CD14-positive monocyte (primary cell): ENCODE results near the gene ROCK1. TPM values are rescaled to one million over a fixed set of nuclear protein-coding genes. Genes with fewer than 3 reads are reported as not detected.

Source experiments
- DNase-seq, 3 donors: peaks; one replicate each; pipeline ENCODE4 v3.0.0-alpha.2; 2011 to 2022
- H2AFZ ChIP-seq: 2 replicates; pipeline ENCODE4 v1.6.0; 2012; ENCODE audit warnings: mild to moderate bottlenecking, low read depth, low read length, inconsistent platforms; ENCODE audit not compliant: insufficient read depth, poor library complexity, severe bottlenecking
- H3K27ac ChIP-seq, 2 donors: 1 replicate in 1 of 2; 2 replicates in 1 of 2; pipeline ENCODE4 v1.5.1; 2012 to 2013; ENCODE audit warnings: low read length in 2 of 2, control low read depth in 1 of 2, inconsistent platforms in 1 of 2, low read depth in 1 of 2, mild to moderate bottlenecking in 1 of 2
- H3K27me3 ChIP-seq, 2 donors: one replicate each; pipeline versions ENCODE4 v1.6.0 to v1.6.1; 2011 to 2013; ENCODE audit warnings: low read length in 2 of 2; ENCODE audit not compliant: control insufficient read depth in 2 of 2, insufficient read depth in 2 of 2
- H3K36me3 ChIP-seq, 2 donors: replicated peaks in 1 of 2; 1 replicate in 1 of 2; 2 replicates in 1 of 2; pipeline versions ENCODE4 v1.5.1 to v1.6.1; 2012 to 2013; ENCODE audit warnings: low read length in 2 of 2, control low read depth in 1 of 2, inconsistent platforms in 1 of 2, mild to moderate bottlenecking in 1 of 2; ENCODE audit not compliant: insufficient read depth in 2 of 2, control insufficient read depth in 1 of 2
- H3K4me1 ChIP-seq, 2 donors: 1 replicate in 1 of 2; 2 replicates in 1 of 2; pipeline versions ENCODE4 v1.5.1 to v1.6.1; 2012 to 2013; ENCODE audit warnings: low read length in 2 of 2, control low read depth in 1 of 2, inconsistent platforms in 1 of 2, mild to moderate bottlenecking in 1 of 2, moderate library complexity in 1 of 2; ENCODE audit not compliant: insufficient read depth in 2 of 2, control insufficient read depth in 1 of 2
- H3K4me2 ChIP-seq: replicated peaks from 2 replicates; pipeline ENCODE3; 2012; ENCODE audit warnings: low read length, moderate library complexity, mild to moderate bottlenecking; ENCODE audit not compliant: poor library complexity, severe bottlenecking; ENCODE audit errors: extremely low read depth
- H3K4me3 ChIP-seq, 3 experiments: fragments of 200-600 bp in 1 of 3; sonication (generic) in 1 of 3; replicated peaks in 1 of 3; 1 replicate in 2 of 3; 2 replicates in 1 of 3; pipeline ENCODE4 v1.5.1; 2011 to 2013; ENCODE audit warnings: low read length in 3 of 3, mild to moderate bottlenecking in 3 of 3, control low read depth in 2 of 3, low read depth in 2 of 3, inconsistent platforms in 1 of 3, moderate library complexity in 1 of 3
- H3K79me2 ChIP-seq: 2 replicates; pipeline ENCODE4 v1.6.0; 2012; ENCODE audit warnings: mild to moderate bottlenecking, control low read depth, inconsistent platforms, low read length, moderate library complexity; ENCODE audit not compliant: insufficient read depth
- H3K9ac ChIP-seq: 2 replicates; pipeline ENCODE4 v1.6.0; 2017; ENCODE audit warnings: low read length, mild to moderate bottlenecking; ENCODE audit not compliant: insufficient read depth, poor library complexity, severe bottlenecking
- H3K9me3 ChIP-seq, 2 donors: replicated peaks in 1 of 2; 1 replicate in 1 of 2; 2 replicates in 1 of 2; pipeline versions ENCODE4 v1.5.1 to v1.6.1; 2012 to 2013; ENCODE audit warnings: low read length in 2 of 2, control low read depth in 1 of 2; ENCODE audit not compliant: control insufficient read depth in 1 of 2, insufficient read depth in 1 of 2
- H4K20me1 ChIP-seq: 2 replicates; pipeline ENCODE4 v1.6.0; 2012; ENCODE audit warnings: mild to moderate bottlenecking, low read length, control low read depth, moderate library complexity; ENCODE audit not compliant: insufficient read depth
- H3K27ac Mint-ChIP-seq, 7 donors: one replicate each; pipeline ENCODE4 v1.8.0; 2020; ENCODE audit warnings: mild to moderate bottlenecking in 7 of 7, mixed read lengths in 7 of 7, moderate library complexity in 6 of 7, inconsistent platforms in 2 of 7
- H3K27me3 Mint-ChIP-seq, 3 donors: one replicate each; pipeline ENCODE4 v1.8.0; 2021 to 2022; ENCODE audit warnings: low read depth in 3 of 3, mild to moderate bottlenecking in 3 of 3, mixed read lengths in 3 of 3, moderate library complexity in 3 of 3, inconsistent platforms in 1 of 3
- H3K36me3 Mint-ChIP-seq, 2 donors: one replicate each; pipeline ENCODE4 v1.8.0; 2020; ENCODE audit warnings: mixed read lengths in 2 of 2, inconsistent platforms in 1 of 2, mild to moderate bottlenecking in 1 of 2
- H3K4me1 Mint-ChIP-seq: one replicate; pipeline ENCODE4 v1.8.0; 2020; ENCODE audit warnings: mild to moderate bottlenecking, mixed read lengths
- H3K4me3 Mint-ChIP-seq, 2 donors: one replicate each; pipeline ENCODE4 v1.8.0; 2020; ENCODE audit warnings: mild to moderate bottlenecking in 2 of 2, mixed read lengths in 2 of 2, moderate library complexity in 1 of 2
- H3K9me3 Mint-ChIP-seq, 7 donors: one replicate each; pipeline ENCODE4 v1.8.0; 2020 to 2022; ENCODE audit warnings: mixed read lengths in 7 of 7, mild to moderate bottlenecking in 6 of 7, moderate library complexity in 6 of 7, inconsistent platforms in 2 of 7
- CTCF ChIP-seq: fragments of 200-600 bp; IDR thresholded peaks from one replicate; pipeline ENCODE4 v1.8.0; 2022; ENCODE audit warnings: antibody characterized with exemption, mild to moderate bottlenecking
- WGBS: methylation state at CpG from one replicate; pipeline ENCODE4 v1.1.5; 2013; ENCODE audit warnings: missing lambda C conversion rate; ENCODE audit not compliant: insufficient coverage; 5-methylcytosine and 5-hydroxymethylcytosine counted together
- intact Hi-C, 2 donors: fragments of 100-400 bp; cut with micrococcal nuclease; formaldehyde crosslinking; loops; one replicate each; pipeline versions ENCODE4 v1.15.0 to v1.15.1; 2023
- polyA plus RNA-seq, 3 donors: library from polyadenylated mRNA; depleted of rRNA in 1 of 3; unstranded in 2 of 3; stranded (reverse) in 1 of 3; fragments of 300-500 nt in 2 of 3; fragments of >200 nt in 1 of 3; fragmentation: Illumina TruSeq in 2 of 3; gene quantifications; 1 replicate in 2 of 3; 2 replicates in 1 of 3; pipeline ENCODE4 v1.2.3, GENCODE V29; 2012 to 2021

ROCK1 gene
- polyA plus RNA-seq, 3 donors = 10.2 to 35.3 (median 20.3) TPM

- TF ChIP-seq CTCF = no peak
- Histone ChIP-seq H3K9me3 (peaks cover 0 to 4% of the 10 kb centered on the region in 2 donors), H3K79me2 (no peaks in the 10 kb centered on the region), H3K36me3 (no peaks in the 10 kb centered on the region), H3K4me1 (no peaks in the 10 kb centered on the region), H3K4me3 (no peak overlapping the region), H3K9ac (no peak overlapping the region), H3K27ac (no peak overlapping the region), H4K20me1 (no peaks in the 10 kb centered on the region), H3K27me3 (no peaks in the 10 kb centered on the region), H2AFZ (no peak overlapping the region), H3K4me2 (no peak overlapping the region)
- Mint-ChIP-seq H3K27me3 (peaks cover 0 to 1% (median 1%) of the 10 kb centered on the region in 3 donors), H3K4me1 (peaks cover 7% of the 10 kb centered on the region), H3K9me3 (peaks cover 4 to 15% (median 6%) of the 10 kb centered on the region in 7 donors), H3K4me3 (no peak overlapping the region), H3K27ac (peak overlapping the region in 1 of 7 donors; percentile 20), H3K36me3 (no peaks in the 10 kb centered on the region)
- intact Hi-C loops = no loop called here
- DNase-seq = no peak
Observed at GRCh38 chr18:21146016-21146415, 34.4 kb upstream of the ROCK1 start.

- Mint-ChIP-seq H3K4me1 (peaks cover 7% of the 10 kb centered on the region), H3K36me3 (no peaks in the 10 kb centered on the region), H3K9me3 (peaks cover 4 to 14% (median 6%) of the 10 kb centered on the region in 7 donors), H3K4me3 (no peak overlapping the region), H3K27ac (no peak overlapping the region), H3K27me3 (peaks cover 0 to 1% (median 1%) of the 10 kb centered on the region in 3 donors)
- no peak for TF ChIP-seq CTCF
- Histone ChIP-seq H3K9ac (no peak overlapping the region), H3K79me2 (no peaks in the 10 kb centered on the region), H3K9me3 (peaks cover 0 to 4% of the 10 kb centered on the region in 2 donors), H3K27me3 (no peaks in the 10 kb centered on the region), H2AFZ (no peak overlapping the region), H3K27ac (no peak overlapping the region), H4K20me1 (no peaks in the 10 kb centered on the region), H3K36me3 (no peaks in the 10 kb centered on the region), H3K4me2 (no peak overlapping the region), H3K4me3 (no peak overlapping the region), H3K4me1 (no peaks in the 10 kb centered on the region)
- DNase-seq = no peak
- intact Hi-C loops = no loop called here
- no CpG with 5 or more reads among the region's 1 CpG for WGBS
Observed at GRCh38 chr18:21145371-21145770, 33.8 kb upstream of the ROCK1 start.
